GM19043 (cell line): ENCODE data around the gene FAM151B.

ENCODE experiments used
- ATAC-seq: cut with Tn5 transposase; IDR thresholded peaks from one replicate; pipeline ENCODE4 v1.9.1; 2021; ENCODE audit warnings: low read depth; ENCODE audit not compliant: unreplicated experiment

FAM151B gene

GRCh38 chr5:80502800-80503199 lies 14.9 kb downstream of the FAM151B start:
- ATAC-seq = no peak

- ATAC-seq = no peak
Observed at GRCh38 chr5:80503641-80504040, 15.7 kb downstream of the FAM151B start.

GRCh38 chr5:80504833-80505232 lies 16.9 kb downstream of the FAM151B start:
- ATAC-seq = no peak

GRCh38 chr5:80507663-80508062 lies 19.8 kb downstream of the FAM151B start:
- ATAC-seq = no peak

GRCh38 chr5:80508844-80509243 lies 20.9 kb downstream of the FAM151B start:
- ATAC-seq = no peak

GRCh38 chr5:80509362-80509761 lies 21.5 kb downstream of the FAM151B start:
- ATAC-seq = no peak

GRCh38 chr5:80516826-80517225 lies 28.9 kb downstream of the FAM151B start:
- ATAC-seq = no peak

- ATAC-seq = no peak
Observed at GRCh38 chr5:80540691-80541090, 52.8 kb downstream of the FAM151B start.

GRCh38 chr5:80541392-80541791 lies 53.5 kb downstream of the FAM151B start:
- no peak for ATAC-seq

GRCh38 chr5:80554646-80555045 lies 66.7 kb downstream of the FAM151B start:
- ATAC-seq = no peak

GRCh38 chr5:80555099-80555498 lies 67.2 kb downstream of the FAM151B start:
- no peak for ATAC-seq

GRCh38 chr5:80559244-80559643 lies 71.3 kb downstream of the FAM151B start:
- no peak for ATAC-seq

- no peak for ATAC-seq
Observed at GRCh38 chr5:80565330-80565729, 77.4 kb downstream of the FAM151B start.

- ATAC-seq = no peak
Observed at GRCh38 chr5:80566711-80567259, 78.9 kb downstream of the FAM151B start.

GRCh38 chr5:80568251-80568650 lies 80.4 kb downstream of the FAM151B start:
- no peak for ATAC-seq

GRCh38 chr5:80569086-80569960 lies 81.4 kb downstream of the FAM151B start:
- no peak for ATAC-seq

GRCh38 chr5:80569961-80570786 lies 82.3 kb downstream of the FAM151B start, which contains the start of gene ANKRD34B:
TSS of gene ANKRD34B (minus strand) at chr5:80570280. CDS start at chr5:80560019, 10,261 bp downstream.
- ATAC-seq = no peak

GRCh38 chr5:80573062-80573461 lies 85.2 kb downstream of the FAM151B start:
- ATAC-seq = no peak

- ATAC-seq = no peak
Observed at GRCh38 chr5:80576383-80576782, 88.5 kb downstream of the FAM151B start.

GRCh38 chr5:80577707-80578106 lies 89.8 kb downstream of the FAM151B start:
- ATAC-seq = no peak

GRCh38 chr5:80579050-80579449 lies 91.2 kb downstream of the FAM151B start:
- ATAC-seq = no peak
